GM12878 (cell line): ENCODE data around the gene PLEKHM3. TPM values are rescaled to one million over a fixed set of nuclear protein-coding genes. Genes with fewer than 3 reads are reported as not detected.

Experiments
- ATAC-seq: fragments of 200-7000 bp; cut with Tn5 transposase; 3 replicates; pipeline ENCODE4 v1.9.1; 2020; ENCODE audit warnings: mild to moderate bottlenecking, moderate library complexity
- BruUV-seq: library from RNA; stranded (reverse); fragments of 400-500 nt; replicated peaks from 2 replicates; lab custom pipeline; 2021; lab: Mats Ljungman, UMichigan
- CTCF ChIA-PET: fragments of 300-600 bp; sonication (Branson Sonifier 250); formaldehyde crosslinking; extraction: SDS; loops from one replicate; lab custom pipeline; 2021; ENCODE audit warnings: inconsistent platforms; lab: Yijun Ruan, JAX
- POLR2A ChIA-PET: fragments of 350-600 bp; formaldehyde crosslinking; extraction: SDS; loops from one replicate; lab custom pipeline; 2021; ENCODE audit warnings: inconsistent platforms; lab: Charles Lee
- RAD21 ChIA-PET: fragments of 300-600 bp; sonication (Branson Sonifier 250); formaldehyde crosslinking; loops from one replicate; lab custom pipeline; 2023; ENCODE audit warnings: antibody characterized with exemption; ENCODE audit not compliant: unreplicated experiment; lab: Charles Lee
- SMC1A ChIA-PET: fragments of 300-600 bp; sonication (Branson Sonifier 250); formaldehyde crosslinking; loops from one replicate; lab custom pipeline; 2023; ENCODE audit not compliant: unreplicated experiment, uncharacterized antibody; lab: Charles Lee
- DNase-seq: peaks from one replicate; pipeline ENCODE4 v3.0.0-alpha.2; 2011; ENCODE audit warnings: low read depth, low spot score
- FAIRE-seq: peaks from 3 replicates; lab custom pipeline; 2011; peaks lifted over from hg19 to GRCh38; lab: Jason Lieb, UNC
- H2AFZ ChIP-seq: 2 replicates; pipeline ENCODE4 v1.6.0; 2011; ENCODE audit warnings: low read depth, low read length, control low read depth; ENCODE audit not compliant: control insufficient read depth
- H3K27ac ChIP-seq: 2 replicates; pipeline ENCODE4 v1.5.1; 2011; ENCODE audit warnings: control low read depth; ENCODE audit not compliant: control insufficient read depth, insufficient read depth
- H3K27me3 ChIP-seq, 2 experiments: replicated peaks in 1 of 2; 2 replicates each; pipeline versions ENCODE4 v1.6.0 to v1.6.1; 2011; ENCODE audit warnings: low read length in 1 of 2; ENCODE audit not compliant: control insufficient read depth in 2 of 2, insufficient read depth in 2 of 2
- H3K36me3 ChIP-seq, 2 experiments: 2 replicates each; pipeline ENCODE4 v1.5.1; 2011; ENCODE audit warnings: low read length in 1 of 2; ENCODE audit not compliant: control insufficient read depth in 2 of 2, insufficient read depth in 2 of 2
- H3K4me1 ChIP-seq: 2 replicates; pipeline ENCODE4 v1.6.1; 2011; ENCODE audit warnings: mild to moderate bottlenecking, low read length, moderate library complexity, mixed read lengths; ENCODE audit not compliant: control insufficient read depth, insufficient read depth
- H3K4me2 ChIP-seq: 2 replicates; pipeline ENCODE4 v1.6.0; 2011; ENCODE audit warnings: control low read depth; ENCODE audit not compliant: control insufficient read depth, insufficient read depth
- H3K4me3 ChIP-seq: fragments of 200-600 bp; sonication (generic); 2 replicates; pipeline ENCODE4 v1.5.1; 2016
- H3K79me2 ChIP-seq: 2 replicates; pipeline ENCODE4 v1.6.0; 2011; ENCODE audit warnings: low read length; ENCODE audit not compliant: control insufficient read depth, insufficient read depth
- H3K9ac ChIP-seq: 2 replicates; pipeline ENCODE4 v1.8.0; 2011; ENCODE audit warnings: low read length, control low read depth, mixed read lengths; ENCODE audit not compliant: control insufficient read depth, insufficient read depth
- H3K9me3 ChIP-seq: replicated peaks from 3 replicates; pipeline ENCODE4 v1.5.1; 2011; ENCODE audit warnings: mild to moderate bottlenecking, low read length; ENCODE audit not compliant: control insufficient read depth, insufficient read depth
- H4K20me1 ChIP-seq: 2 replicates; pipeline ENCODE4 v1.6.0; 2011; ENCODE audit not compliant: control insufficient read depth, insufficient read depth
- E4F1 ChIP-seq: fragments of 450-650 bp; IDR thresholded peaks from 2 replicates; pipeline ENCODE4 v1.6.1; 2018; ENCODE audit warnings: borderline replicate concordance, mild to moderate bottlenecking; ENCODE audit not compliant: partially characterized antibody
- WGBS: methylation state at CpG from one replicate; pipeline ENCODE4 v1.1.6; 2016; ENCODE audit warnings: low lambda C conversion rate; ENCODE audit not compliant: insufficient replicate concordance, insufficient coverage; ENCODE audit errors: missing lambda C conversion rate; 5-methylcytosine and 5-hydroxymethylcytosine counted together
- in situ Hi-C: fragments of 300-500 bp; cut with MboI; formaldehyde crosslinking; loops from 9 replicates; pipeline ENCODE4 v1.14.3; 2018; ENCODE audit warnings: mixed read lengths
- intact Hi-C: fragments of 100-400 bp; cut with micrococcal nuclease; formaldehyde crosslinking; loops from one replicate; pipeline ENCODE4 v1.14.2; 2022; ENCODE audit not compliant: unreplicated experiment
- polyA plus RNA-seq, 11 experiments: library from polyadenylated mRNA; depleted of rRNA in 4 of 11; unstranded in 6 of 11; stranded (reverse) in 5 of 11; fragments of >200 nt; fragmentation: Nextera tagmentation in 4 of 11; fragmentation: Illumina TruSeq in 1 of 11; extraction: Ambion mirVana in 4 of 11; extraction: Trizol in 1 of 11; gene quantifications; 1 replicate in 1 of 11; 2 replicates in 10 of 11; pipeline versions ENCODE4 v1.2.1 to v1.2.3, GENCODE V29; 2011 to 2016; ENCODE audit warnings: inconsistent platforms in 2 of 11, missing spikeins in 2 of 11, low read depth in 1 of 11
- total RNA-seq, 4 experiments: library from RNA; depleted of rRNA in 3 of 4; stranded (reverse); fragments of >200 nt in 3 of 4; fragmentation: Illumina TruSeq in 1 of 4; extraction: Trizol in 1 of 4; gene quantifications; 2 replicates each; pipeline versions ENCODE4 v1.2.1 to v1.2.3, GENCODE V29; 2013 to 2021
- TF ChIP-seq, protein P1 (sequence below): fragments of 450-650 bp; IDR thresholded peaks from 2 replicates; pipeline ENCODE4 v1.6.1; 2017; ENCODE audit warnings: borderline replicate concordance

PLEKHM3 gene
- total and polyA plus RNA-seq, 10 of the 15 experiments (the other 5 are each of a cell fraction or from before 2014, with no cell fraction given), result 1.4 to 5.6 (median 3.0) TPM

- TF ChIP-seq, protein P1, sequence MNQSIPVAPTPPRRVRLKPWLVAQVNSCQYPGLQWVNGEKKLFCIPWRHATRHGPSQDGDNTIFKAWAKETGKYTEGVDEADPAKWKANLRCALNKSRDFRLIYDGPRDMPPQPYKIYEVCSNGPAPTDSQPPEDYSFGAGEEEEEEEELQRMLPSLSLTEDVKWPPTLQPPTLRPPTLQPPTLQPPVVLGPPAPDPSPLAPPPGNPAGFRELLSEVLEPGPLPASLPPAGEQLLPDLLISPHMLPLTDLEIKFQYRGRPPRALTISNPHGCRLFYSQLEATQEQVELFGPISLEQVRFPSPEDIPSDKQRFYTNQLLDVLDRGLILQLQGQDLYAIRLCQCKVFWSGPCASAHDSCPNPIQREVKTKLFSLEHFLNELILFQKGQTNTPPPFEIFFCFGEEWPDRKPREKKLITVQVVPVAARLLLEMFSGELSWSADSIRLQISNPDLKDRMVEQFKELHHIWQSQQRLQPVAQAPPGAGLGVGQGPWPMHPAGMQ, result no peak
These were observed 55.0 kb downstream of the PLEKHM3 start (continued) for GRCh38 chr2:207970147-207970825.

- H3K4me2 ChIP-seq, result no peak overlapping the region
- H3K36me3 ChIP-seq, result no peaks in the 10 kb centered on the region
- no peaks in the 10 kb centered on the region for H4K20me1 ChIP-seq
- ATAC-seq (no peak), DNase-seq (no peak), FAIRE-seq (no peak)
- H3K27ac ChIP-seq, result no peak overlapping the region
- no peak overlapping the region for H3K9ac ChIP-seq
- H3K27me3 ChIP-seq, result no peaks in the 10 kb centered on the region
- TF ChIP-seq E4F1, result no peak
- H3K4me1 ChIP-seq, result 0 out of 2 replicates have a peak, but pooled peaks cover 3% of the 10 kb centered on the region
- WGBS, result 65% methylated on average over 2 of the region's 2 CpGs
- BruUV-seq, result no TSS peak
- intact Hi-C loops, result no loop called here
- SMC1A ChIA-PET, result interaction anchor here (0.6 to 16.1 kb wide), 8 partner anchors 10 to 341 kb away, joined by 3 to 190 read pairs (median 4); no protein-coding TSS in a partner anchor
- CTCF ChIA-PET, result interaction anchor here (1.0 to 10.2 kb wide), 4 partner anchors 17 to 342 kb away, joined by 3 to 183 read pairs (median 26); partner anchors contain the start of gene METTL21A
- POLR2A ChIA-PET, result interaction anchor here (1.1 kb wide), 1 partner anchor 199 kb away, joined by 3 read pairs; no protein-coding TSS in a partner anchor
- no peaks in the 10 kb centered on the region for H3K79me2 ChIP-seq
- H3K9me3 ChIP-seq, result no peaks in the 10 kb centered on the region
- H2AFZ ChIP-seq, result no peak overlapping the region
- H3K4me3 ChIP-seq, result no peak overlapping the region
- in situ Hi-C loops, result no loop called here
- RAD21 ChIA-PET, result interaction anchor here (0.6 to 8.8 kb wide), 5 partner anchors 79 to 222 kb away, joined by 3 to 115 read pairs (median 3); no protein-coding TSS in a partner anchor
These were observed 56.1 kb downstream of the PLEKHM3 start for GRCh38 chr2:207969249-207969648.
